AG04450 (cell line): ENCODE data around the gene RBM11. TPM values are rescaled to one million over a fixed set of nuclear protein-coding genes. Genes with fewer than 3 reads are reported as not detected.

Experiments used
- CTCF ChIA-PET: fragments of 300-600, 350-600 bp; formaldehyde crosslinking; extraction: SDS; loops from one replicate; lab custom pipeline; 2022; ENCODE audit warnings: antibody characterized with exemption, inconsistent platforms; lab: Charles Lee
- POLR2A ChIA-PET: fragments of 350-600 bp; formaldehyde crosslinking; extraction: SDS; loops from one replicate; lab custom pipeline; 2021; ENCODE audit warnings: antibody characterized with exemption, inconsistent platforms; lab: Yijun Ruan, JAX
- DNase-seq: peaks from one replicate; pipeline ENCODE4 v3.0.0-alpha.2; 2011; ENCODE audit warnings: low read depth, low spot score
- H3K27ac ChIP-seq: one replicate; pipeline ENCODE4 v1.5.1; 2012; ENCODE audit warnings: low read depth, low read length, control low read depth
- H3K27me3 ChIP-seq: one replicate; pipeline ENCODE4 v1.6.0; 2012; ENCODE audit warnings: low read length; ENCODE audit not compliant: control insufficient read depth, insufficient read depth
- H3K4me3 ChIP-seq: 2 replicates; pipeline ENCODE4 v1.5.1; 2011; ENCODE audit warnings: mild to moderate bottlenecking, low read depth, low read length, control low read depth
- H3K9me3 ChIP-seq: 2 replicates; pipeline ENCODE4 v1.5.1; 2012; ENCODE audit warnings: low read length; ENCODE audit not compliant: control insufficient read depth, insufficient read depth
- CTCF ChIP-seq: IDR thresholded peaks from 2 replicates; pipeline ENCODE4 v1.5.1; 2011; ENCODE audit warnings: low read depth, low read length, control low read depth, inconsistent platforms
- polyA plus RNA-seq: library from polyadenylated mRNA; depleted of rRNA; stranded (reverse); fragments of >200 nt; gene quantifications from 2 replicates; pipeline ENCODE4 v1.2.3, GENCODE V29; 2011

RBM11 gene
- polyA plus RNA-seq, 1 experiment: not detected

- ChIA-PET POLR2A (no interaction called here), CTCF (interaction anchor here (0.6 kb wide), 1 partner anchor 481 kb away, joined by 3 read pairs; no protein-coding TSS in a partner anchor)
- no peak for DNase-seq
- Histone ChIP-seq H3K27ac (no peak overlapping the region), H3K27me3 (no peaks in the 10 kb centered on the region), H3K9me3 (no peaks in the 10 kb centered on the region), H3K4me3 (no peak overlapping the region)
- TF ChIP-seq CTCF: no peak
These were observed 35.4 kb downstream of the RBM11 start for GRCh38 chr21:14251336-14251735.

- peak; percentile 49 for TF ChIP-seq CTCF
- ChIA-PET CTCF (interaction anchor here (0.6 to 1.7 kb wide), 13 partner anchors 14 to 1409 kb away, joined by 3 to 7 read pairs (median 3); partner anchors contain the start of gene RBM11), POLR2A (no interaction called here)
- no peak overlapping the region for H3K27ac ChIP-seq
- DNase-seq: no peak
- no peak overlapping the region for H3K4me3 ChIP-seq
- no peaks in the 10 kb centered on the region for H3K27me3 ChIP-seq
- no peaks in the 10 kb centered on the region for H3K9me3 ChIP-seq
These were observed 43.8 kb downstream of the RBM11 start for GRCh38 chr21:14259747-14260146.

GRCh38 chr21:14260174-14260764 is 44.3 kb downstream of the RBM11 start:
- no peak for DNase-seq
- ChIA-PET POLR2A (no interaction called here), CTCF (interaction anchor here (0.6 to 1.7 kb wide), 9 partner anchors 15 to 1342 kb away, joined by 3 to 6 read pairs (median 4); no protein-coding TSS in a partner anchor)
- no peak for TF ChIP-seq CTCF
- Histone ChIP-seq H3K9me3 (no peaks in the 10 kb centered on the region), H3K27me3 (no peaks in the 10 kb centered on the region), H3K4me3 (no peak overlapping the region), H3K27ac (no peak overlapping the region)

DNA sequence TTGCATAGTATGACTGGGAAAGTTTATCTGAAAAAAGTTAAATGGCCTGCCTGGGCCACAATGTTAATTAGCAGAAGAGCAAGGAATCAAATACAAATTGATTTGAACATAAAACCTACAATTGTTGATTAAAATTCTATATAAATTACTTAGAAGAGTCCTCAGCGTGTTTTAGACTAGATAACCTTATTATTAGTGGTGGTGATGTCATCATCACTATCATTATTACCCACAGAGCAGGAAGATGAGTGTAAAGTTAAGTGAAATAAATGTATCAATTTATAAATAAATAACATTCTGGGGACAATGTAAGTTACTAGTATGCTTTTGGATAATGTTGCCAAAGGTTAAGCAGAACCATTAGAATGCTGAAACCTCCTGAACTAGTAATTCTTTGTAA is 46.1 kb downstream of the RBM11 start:
- ChIA-PET CTCF (interaction anchor here (2.0 kb wide), 1 partner anchor 9 kb away, joined by 9 read pairs; no protein-coding TSS in a partner anchor), POLR2A (no interaction called here)
- no peak for DNase-seq

More for the DNA sequence above, 46.1 kb downstream of the RBM11 start:
- Histone ChIP-seq H3K27ac (no peak overlapping the region), H3K9me3 (no peaks in the 10 kb centered on the region), H3K27me3 (no peaks in the 10 kb centered on the region), H3K4me3 (no peak overlapping the region)
- TF ChIP-seq CTCF: no peak
